GM12891 (cell line): ENCODE results near the gene NUDCD3.

Experiments used
- PAX5 ChIP-seq: IDR thresholded peaks from 2 replicates; pipeline ENCODE4 v1.6.1; 2011; ENCODE audit warnings: low read length, moderate library complexity, mild to moderate bottlenecking; ENCODE audit not compliant: insufficient read depth, severe bottlenecking
- POLR2A ChIP-seq: IDR thresholded peaks from 2 replicates; pipeline ENCODE4 v1.6.1; 2011; ENCODE audit warnings: low read depth, low read length, control low read depth
- POLR2AphosphoS5 ChIP-seq: IDR thresholded peaks from 2 replicates; pipeline ENCODE4 v1.6.1; 2011; ENCODE audit warnings: low read depth, low read length, control low read depth
- POU2F2 ChIP-seq: IDR thresholded peaks from 2 replicates; pipeline ENCODE4 v1.6.1; 2011; ENCODE audit warnings: low read depth, mild to moderate bottlenecking, control low read depth, low read length, moderate library complexity
- SPI1 ChIP-seq: IDR thresholded peaks from 2 replicates; pipeline ENCODE4 v1.6.1; 2011; ENCODE audit warnings: low read depth, low read length, control low read depth
- TAF1 ChIP-seq: IDR thresholded peaks from 2 replicates; pipeline ENCODE4 v1.6.1; 2011; ENCODE audit warnings: low read depth, low read length, control low read depth

DNA sequence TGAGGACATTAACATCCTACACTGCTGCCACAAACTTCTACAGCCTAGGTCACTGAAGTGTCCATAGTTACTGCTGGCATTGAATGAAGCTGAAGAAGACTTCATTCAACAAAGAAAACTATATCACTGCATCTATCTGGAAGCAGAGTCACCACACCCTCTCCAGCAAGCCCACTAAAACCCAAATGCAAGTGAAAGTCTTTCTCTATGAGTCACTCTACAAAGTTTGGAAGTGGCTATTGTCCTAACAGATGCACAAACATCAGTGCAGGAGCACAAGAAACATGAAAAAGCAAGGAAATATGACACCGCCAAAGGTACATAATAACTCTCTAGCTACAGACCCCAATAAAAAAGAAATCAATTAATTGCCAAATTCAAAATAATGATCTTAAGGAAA, 121.6 kb downstream of the NUDCD3 start:
- TF ChIP-seq POLR2A (no peak), POU2F2 (no peak), POLR2AphosphoS5 (no peak), TAF1 (no peak), SPI1 (no peak), PAX5 (no peak)
